Measurements from ENCODE around the gene ABLIM1. TPM values are rescaled to one million over a fixed set of nuclear protein-coding genes. Genes with fewer than 3 reads are reported as not detected.

The ABLIM1 gene
- total and polyA plus RNA-seq, 4 experiments from 2014 or later: 129 to 202 (median 188) TPM

DNA sequence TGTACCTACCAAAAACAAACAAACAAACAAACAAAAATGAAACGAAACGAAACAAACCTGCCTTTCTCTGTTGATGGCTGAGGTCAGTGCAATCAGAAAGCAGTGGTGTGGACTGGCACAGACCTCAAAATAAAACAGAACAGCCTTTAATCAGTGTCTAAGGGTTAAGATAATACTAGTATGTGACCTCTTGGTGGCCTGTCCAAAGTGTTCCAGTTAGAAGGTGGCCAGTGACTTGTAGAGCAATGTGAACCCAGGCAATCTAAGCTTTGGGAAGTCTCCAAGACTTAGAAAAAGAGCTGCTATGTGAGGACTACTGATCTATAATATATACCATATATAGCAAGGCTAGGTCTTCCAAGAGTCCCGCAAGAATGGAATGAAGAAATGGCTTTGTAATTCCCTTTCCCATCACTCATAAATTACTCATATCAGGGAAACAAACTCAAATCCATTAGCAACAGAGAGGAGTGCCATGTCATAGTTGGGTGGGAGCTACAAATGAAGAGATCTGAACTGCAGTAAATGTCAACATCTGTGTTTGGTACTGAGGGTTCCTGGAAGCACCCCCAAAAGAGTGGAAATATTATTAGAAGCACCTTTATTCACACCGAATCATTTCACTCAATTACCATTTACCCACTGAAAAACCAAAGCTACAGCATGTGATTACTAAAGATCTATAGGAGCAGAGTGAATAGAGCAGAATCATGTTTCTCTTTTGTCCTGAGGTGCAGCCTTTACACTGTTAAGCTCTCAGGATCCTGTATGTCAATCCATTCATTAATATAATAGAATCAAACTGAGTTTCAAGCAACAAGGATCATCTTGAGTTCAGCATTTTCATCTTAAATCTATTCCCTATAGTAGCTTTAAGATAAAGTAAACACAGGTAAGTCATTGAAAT lies 28.0 kb downstream of the ABLIM1 start:
- H3K4me1 Mint-ChIP-seq: peaks cover 10 to 24% (median 11%) of the 10 kb centered on the region in 4 donors
- H3K36me3 Mint-ChIP-seq: no peaks in the 10 kb centered on the region
- H3K36me3 ChIP-seq (ENCODE audit: insufficient read depth, low read length): no peaks in the 10 kb centered on the region
- H3K4me3 ChIP-seq (ENCODE audit: low read length in 2 of 2): no peak overlapping the region
- peaks cover 18% of the 10 kb centered on the region for H3K4me1 ChIP-seq (ENCODE audit: insufficient read depth, low read length)
- POLR2A ChIA-PET (ENCODE audit: partially characterized antibody): no interaction called here
- no peak for DNase-seq
- peaks cover 23 to 44% of the 10 kb centered on the region in 2 donors for H3K27me3 Mint-ChIP-seq
- intact Hi-C loops (cut with micrococcal nuclease): no loop called here
- no peaks in the 10 kb centered on the region for H3K9me3 ChIP-seq (ENCODE audit: control insufficient read depth in 1 of 2, low read length in 2 of 2)
- peak overlapping the region in 5 of 8 donors; percentile 18 to 90 (median 80) for H3K4me3 Mint-ChIP-seq
- H3K27me3 ChIP-seq (ENCODE audit: insufficient read depth, low read length): peaks cover 10% of the 10 kb centered on the region
- CTCF ChIA-PET (ENCODE audit: partially characterized antibody): no interaction called here
- no peak overlapping the region for H3K27ac ChIP-seq (ENCODE audit: low read depth, low read length)
- peaks cover 0 to 6% (median 0%) of the 10 kb centered on the region in 8 donors for H3K9me3 Mint-ChIP-seq
- H3K27ac Mint-ChIP-seq: no peak overlapping the region

DNA sequence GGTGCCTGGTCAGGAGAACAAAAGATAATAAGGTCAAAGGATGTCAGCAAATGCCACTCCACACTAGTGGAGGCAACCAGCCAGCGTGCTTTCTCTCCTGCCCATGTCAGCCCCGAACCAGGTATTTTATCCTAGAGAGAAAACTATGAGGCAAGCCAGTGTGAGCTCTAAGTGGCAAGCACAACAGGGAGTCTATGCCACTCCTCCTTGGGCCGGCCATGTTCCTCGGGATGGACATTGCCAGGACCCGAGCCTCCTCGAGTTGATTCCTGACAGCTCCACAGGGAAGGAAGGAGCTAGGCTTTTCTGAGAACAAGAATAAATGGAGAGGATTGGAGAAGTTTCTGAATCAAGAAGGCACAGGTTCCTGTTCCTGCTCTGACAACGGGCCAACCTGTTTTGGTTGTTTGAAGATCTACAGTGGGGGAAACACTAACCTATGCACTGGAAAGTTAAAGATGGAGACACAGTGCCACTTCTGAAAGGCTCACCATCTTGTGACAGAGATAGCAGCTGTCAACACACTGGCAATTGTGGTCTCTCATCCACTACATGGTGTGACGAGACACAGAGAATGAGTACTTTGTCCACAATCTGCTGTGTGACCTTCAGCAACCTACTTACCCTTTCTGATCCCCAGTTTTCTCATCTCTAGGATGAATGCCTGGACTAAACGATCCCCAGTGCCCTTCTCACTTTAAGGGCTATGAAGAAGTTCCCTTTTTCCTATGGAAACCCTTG lies 28.8 kb downstream of the ABLIM1 start:
- H3K36me3 ChIP-seq (ENCODE audit: insufficient read depth, low read length): no peaks in the 10 kb centered on the region
- H3K4me3 ChIP-seq (ENCODE audit: low read length in 2 of 2): no peak overlapping the region
- no peak for DNase-seq
- intact Hi-C loops (cut with micrococcal nuclease): no loop called here
- no peak overlapping the region for H3K27ac ChIP-seq (ENCODE audit: low read depth, low read length)
- Mint-ChIP-seq H3K9me3 (peaks cover 0 to 13% (median 0%) of the 10 kb centered on the region in 8 donors), H3K36me3 (no peaks in the 10 kb centered on the region), H3K4me1 (peaks cover 10 to 24% (median 11%) of the 10 kb centered on the region in 4 donors), H3K4me3 (peak overlapping the region in 1 of 8 donors; percentile 28), H3K27ac (no peak overlapping the region), H3K27me3 (peaks cover 23 to 43% of the 10 kb centered on the region in 2 donors)
- H3K9me3 ChIP-seq (ENCODE audit: control insufficient read depth in 1 of 2, low read length in 2 of 2): no peaks in the 10 kb centered on the region
- H3K27me3 ChIP-seq (ENCODE audit: insufficient read depth, low read length): peaks cover 10% of the 10 kb centered on the region
- peaks cover 18% of the 10 kb centered on the region for H3K4me1 ChIP-seq (ENCODE audit: insufficient read depth, low read length)
- ChIA-PET POLR2A (ENCODE audit: partially characterized antibody) (no interaction called here), CTCF (ENCODE audit: partially characterized antibody) (no interaction called here)

DNA sequence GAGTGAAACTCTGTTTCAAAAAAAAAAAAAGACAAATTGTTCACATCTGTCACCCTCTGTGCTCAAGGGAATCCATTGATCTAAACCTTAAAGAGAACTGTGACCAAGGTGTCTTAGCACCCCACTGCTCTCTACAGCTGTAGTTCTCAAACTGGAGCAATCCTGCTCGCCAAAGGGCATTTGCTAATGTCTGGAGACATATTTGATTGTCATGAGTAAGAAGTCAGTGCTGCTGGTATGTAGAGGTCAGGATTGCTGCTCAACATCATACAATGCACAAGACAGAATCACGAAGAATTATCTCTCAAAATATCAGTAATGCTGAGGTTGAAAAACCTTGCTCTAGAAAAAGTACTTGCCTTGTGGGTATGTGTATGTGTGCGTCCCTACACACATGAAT lies 30.0 kb downstream of the ABLIM1 start:
- peaks cover 5% of the 10 kb centered on the region for H3K27me3 ChIP-seq (ENCODE audit: insufficient read depth, low read length)
- DNase-seq: no peak
- Mint-ChIP-seq H3K9me3 (peaks cover 0 to 17% (median 6%) of the 10 kb centered on the region in 8 donors), H3K4me1 (peaks cover 10 to 24% (median 11%) of the 10 kb centered on the region in 4 donors), H3K27me3 (peaks cover 19 to 37% of the 10 kb centered on the region in 2 donors), H3K36me3 (no peaks in the 10 kb centered on the region), H3K27ac (no peak overlapping the region), H3K4me3 (no peak overlapping the region)
- ChIA-PET POLR2A (ENCODE audit: partially characterized antibody) (no interaction called here), CTCF (ENCODE audit: partially characterized antibody) (no interaction called here)
- no peak overlapping the region for H3K4me3 ChIP-seq (ENCODE audit: low read length in 2 of 2)
- no peaks in the 10 kb centered on the region for H3K36me3 ChIP-seq (ENCODE audit: insufficient read depth, low read length)
- H3K9me3 ChIP-seq (ENCODE audit: control insufficient read depth in 1 of 2, low read length in 2 of 2): no peaks in the 10 kb centered on the region
- H3K4me1 ChIP-seq (ENCODE audit: insufficient read depth, low read length): peaks cover 18% of the 10 kb centered on the region
- intact Hi-C loops (cut with micrococcal nuclease): no loop called here
- H3K27ac ChIP-seq (ENCODE audit: low read depth, low read length): no peak overlapping the region

DNA sequence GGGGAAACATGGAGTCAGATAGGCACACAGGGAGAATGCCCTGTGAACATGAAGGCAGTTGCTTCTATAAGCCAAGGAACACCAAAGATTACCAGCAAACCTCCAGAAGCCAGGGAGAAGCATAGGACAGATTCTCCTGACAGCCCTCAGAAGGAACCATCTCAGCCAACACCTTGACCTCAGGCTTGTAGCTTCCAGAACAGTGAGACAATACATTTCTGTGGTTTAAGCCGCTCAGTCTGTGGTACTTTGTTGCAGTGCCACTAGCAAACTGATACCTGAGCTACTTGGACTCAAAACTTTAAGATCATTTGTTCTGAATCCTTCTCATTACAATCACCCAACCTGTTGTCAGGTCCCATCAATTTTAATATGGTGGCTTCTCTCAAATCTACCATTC lies 31.2 kb downstream of the ABLIM1 start:
- no peak overlapping the region for H3K27ac Mint-ChIP-seq
- H3K36me3 Mint-ChIP-seq: no peaks in the 10 kb centered on the region
- POLR2A ChIA-PET (ENCODE audit: partially characterized antibody): no interaction called here
- H3K4me1 ChIP-seq (ENCODE audit: insufficient read depth, low read length): peaks cover 8% of the 10 kb centered on the region
- no peaks in the 10 kb centered on the region for H3K36me3 ChIP-seq (ENCODE audit: insufficient read depth, low read length)
- CTCF ChIA-PET (ENCODE audit: partially characterized antibody): interaction anchor here (0.8 to 1.5 kb wide), 2 partner anchors 67 to 155 kb away, joined by 3 read pairs; no protein-coding TSS in a partner anchor
- DNase-seq: no peak
- peaks cover 11 to 27% of the 10 kb centered on the region in 2 donors for H3K27me3 Mint-ChIP-seq
- intact Hi-C loops (cut with micrococcal nuclease): no loop called here
- no peak overlapping the region for H3K27ac ChIP-seq (ENCODE audit: low read depth, low read length)
- no peaks in the 10 kb centered on the region for H3K9me3 ChIP-seq (ENCODE audit: control insufficient read depth in 1 of 2, low read length in 2 of 2)
- no peak overlapping the region for H3K4me3 ChIP-seq (ENCODE audit: low read length in 2 of 2)
- peaks cover 6 to 11% (median 9%) of the 10 kb centered on the region in 4 donors for H3K4me1 Mint-ChIP-seq
- H3K27me3 ChIP-seq (ENCODE audit: insufficient read depth, low read length): no peaks in the 10 kb centered on the region
- H3K9me3 Mint-ChIP-seq: peaks cover 0 to 22% (median 6%) of the 10 kb centered on the region in 8 donors
- H3K4me3 Mint-ChIP-seq: no peak overlapping the region

DNA sequence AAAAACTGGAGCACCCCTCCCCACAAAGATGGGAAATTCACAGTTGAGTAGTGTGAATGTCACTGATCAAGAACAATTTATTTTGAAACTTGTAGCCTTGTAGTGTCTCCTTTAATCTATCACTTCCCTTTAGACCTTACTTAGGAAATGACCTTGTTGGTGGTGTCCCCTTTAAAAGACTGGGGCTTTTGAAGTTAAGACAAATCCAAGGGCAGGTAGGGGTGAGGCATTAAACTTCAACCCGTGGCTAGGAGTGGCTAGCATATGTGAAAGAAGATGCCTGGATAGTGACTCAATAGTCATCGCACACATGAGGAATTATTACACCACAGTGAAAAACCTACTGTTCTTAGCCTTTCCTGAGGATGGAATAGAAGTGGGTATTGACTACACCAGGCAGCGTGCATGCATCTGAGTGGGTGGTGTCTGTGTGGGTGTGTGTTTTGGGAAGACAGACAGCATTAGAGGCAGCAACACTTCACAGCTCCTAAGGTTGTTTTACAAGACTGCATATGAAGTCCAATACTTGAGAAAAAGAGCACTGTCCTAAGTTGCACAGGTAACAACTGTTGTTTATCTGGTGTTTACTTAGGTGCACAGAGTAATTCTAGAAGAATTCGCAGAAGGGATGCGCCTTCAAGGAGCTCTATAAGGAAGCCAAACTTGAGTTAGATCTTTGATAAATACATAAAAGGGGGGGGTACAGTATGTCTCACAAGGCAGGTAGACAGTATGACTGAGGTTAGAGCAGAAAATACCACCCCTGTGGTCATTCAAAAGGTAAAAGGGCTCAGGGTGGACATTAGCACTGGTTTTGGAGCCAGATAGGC lies 32.9 kb downstream of the ABLIM1 start:
- Histone ChIP-seq H3K27ac (ENCODE audit: low read depth, low read length) (no peak overlapping the region), H3K36me3 (ENCODE audit: insufficient read depth, low read length) (no peaks in the 10 kb centered on the region), H3K4me1 (ENCODE audit: insufficient read depth, low read length) (no peaks in the 10 kb centered on the region), H3K4me3 (ENCODE audit: low read length in 2 of 2) (no peak overlapping the region), H3K27me3 (ENCODE audit: insufficient read depth, low read length) (no peaks in the 10 kb centered on the region), H3K9me3 (ENCODE audit: control insufficient read depth in 1 of 2, low read length in 2 of 2) (no peaks in the 10 kb centered on the region)
- H3K27me3 Mint-ChIP-seq: peaks cover 2 to 16% of the 10 kb centered on the region in 2 donors
- peaks cover 0 to 22% (median 7%) of the 10 kb centered on the region in 8 donors for H3K9me3 Mint-ChIP-seq
- H3K36me3 Mint-ChIP-seq: no peaks in the 10 kb centered on the region
- no peaks in the 10 kb centered on the region for H3K4me1 Mint-ChIP-seq
- H3K27ac Mint-ChIP-seq: peak overlapping the region in 1 of 7 donors; percentile 23
- intact Hi-C loops (cut with micrococcal nuclease): no loop called here
- H3K4me3 Mint-ChIP-seq: no peak overlapping the region
- DNase-seq: no peak
- POLR2A ChIA-PET (ENCODE audit: partially characterized antibody): no interaction called here
- CTCF ChIA-PET (ENCODE audit: partially characterized antibody): interaction anchor here (1.3 to 1.5 kb wide), 2 partner anchors 10 to 69 kb away, joined by 3 read pairs; no protein-coding TSS in a partner anchor

DNA sequence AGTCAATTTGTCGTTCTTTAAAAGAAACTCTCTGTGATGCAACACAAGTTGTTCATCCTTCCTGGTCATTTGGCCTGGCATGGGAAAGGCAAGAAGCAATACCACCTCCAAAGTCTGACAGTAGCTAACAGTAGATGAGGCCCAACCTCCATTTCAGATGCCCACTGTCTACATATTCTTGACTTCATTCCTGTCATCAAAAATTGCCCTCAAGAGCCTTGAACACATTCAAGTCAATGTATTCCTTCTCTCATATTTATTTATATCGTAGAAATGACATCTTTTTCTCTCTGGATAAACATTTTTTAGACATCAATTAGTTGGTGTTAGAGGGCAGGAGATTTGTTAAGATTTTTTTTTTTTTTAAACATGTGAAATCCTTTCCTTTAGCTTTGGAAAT lies 33.7 kb downstream of the ABLIM1 start:
- Mint-ChIP-seq H3K9me3 (peaks cover 0 to 22% (median 7%) of the 10 kb centered on the region in 8 donors), H3K4me1 (no peaks in the 10 kb centered on the region), H3K27ac (no peak overlapping the region), H3K27me3 (peaks cover 0 to 9% of the 10 kb centered on the region in 2 donors), H3K36me3 (no peaks in the 10 kb centered on the region), H3K4me3 (no peak overlapping the region)
- CTCF ChIA-PET (ENCODE audit: partially characterized antibody): no interaction called here
- no peaks in the 10 kb centered on the region for H3K4me1 ChIP-seq (ENCODE audit: insufficient read depth, low read length)
- DNase-seq: no peak
- no peak overlapping the region for H3K27ac ChIP-seq (ENCODE audit: low read depth, low read length)
- no peaks in the 10 kb centered on the region for H3K27me3 ChIP-seq (ENCODE audit: insufficient read depth, low read length)
- no peaks in the 10 kb centered on the region for H3K36me3 ChIP-seq (ENCODE audit: insufficient read depth, low read length)
- H3K9me3 ChIP-seq (ENCODE audit: control insufficient read depth in 1 of 2, low read length in 2 of 2): no peaks in the 10 kb centered on the region
- no peak overlapping the region for H3K4me3 ChIP-seq (ENCODE audit: low read length in 2 of 2)
- intact Hi-C loops (cut with micrococcal nuclease): no loop called here
- POLR2A ChIA-PET (ENCODE audit: partially characterized antibody): no interaction called here

All from CD4-positive, alpha-beta memory T cell (primary cell).